GM12873 (cell line): ENCODE data around the gene ROBO4.

ENCODE experiments used
- TF ChIP-seq, protein P1 (sequence below): IDR thresholded peaks from 2 replicates; pipeline ENCODE4 v1.5.1; 2012; ENCODE audit warnings: low read depth, mild to moderate bottlenecking, moderate library complexity, low read length, control low read depth; ENCODE audit not compliant: insufficient read depth; ENCODE audit errors: missing control alignments

Gene ROBO4

GRCh38 chr11:124886476-124886875 lies 11.2 kb downstream of the ROBO4 start:
- TF ChIP-seq, protein P1, sequence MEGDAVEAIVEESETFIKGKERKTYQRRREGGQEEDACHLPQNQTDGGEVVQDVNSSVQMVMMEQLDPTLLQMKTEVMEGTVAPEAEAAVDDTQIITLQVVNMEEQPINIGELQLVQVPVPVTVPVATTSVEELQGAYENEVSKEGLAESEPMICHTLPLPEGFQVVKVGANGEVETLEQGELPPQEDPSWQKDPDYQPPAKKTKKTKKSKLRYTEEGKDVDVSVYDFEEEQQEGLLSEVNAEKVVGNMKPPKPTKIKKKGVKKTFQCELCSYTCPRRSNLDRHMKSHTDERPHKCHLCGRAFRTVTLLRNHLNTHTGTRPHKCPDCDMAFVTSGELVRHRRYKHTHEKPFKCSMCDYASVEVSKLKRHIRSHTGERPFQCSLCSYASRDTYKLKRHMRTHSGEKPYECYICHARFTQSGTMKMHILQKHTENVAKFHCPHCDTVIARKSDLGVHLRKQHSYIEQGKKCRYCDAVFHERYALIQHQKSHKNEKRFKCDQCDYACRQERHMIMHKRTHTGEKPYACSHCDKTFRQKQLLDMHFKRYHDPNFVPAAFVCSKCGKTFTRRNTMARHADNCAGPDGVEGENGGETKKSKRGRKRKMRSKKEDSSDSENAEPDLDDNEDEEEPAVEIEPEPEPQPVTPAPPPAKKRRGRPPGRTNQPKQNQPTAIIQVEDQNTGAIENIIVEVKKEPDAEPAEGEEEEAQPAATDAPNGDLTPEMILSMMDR = no peak

- TF ChIP-seq, protein P1 = no peak
Observed at GRCh38 chr11:124884869-124885479, 12.7 kb downstream of the ROBO4 start.

GRCh38 chr11:124884340-124884739 lies 13.3 kb downstream of the ROBO4 start:
- TF ChIP-seq, protein P1 = no peak

DNA sequence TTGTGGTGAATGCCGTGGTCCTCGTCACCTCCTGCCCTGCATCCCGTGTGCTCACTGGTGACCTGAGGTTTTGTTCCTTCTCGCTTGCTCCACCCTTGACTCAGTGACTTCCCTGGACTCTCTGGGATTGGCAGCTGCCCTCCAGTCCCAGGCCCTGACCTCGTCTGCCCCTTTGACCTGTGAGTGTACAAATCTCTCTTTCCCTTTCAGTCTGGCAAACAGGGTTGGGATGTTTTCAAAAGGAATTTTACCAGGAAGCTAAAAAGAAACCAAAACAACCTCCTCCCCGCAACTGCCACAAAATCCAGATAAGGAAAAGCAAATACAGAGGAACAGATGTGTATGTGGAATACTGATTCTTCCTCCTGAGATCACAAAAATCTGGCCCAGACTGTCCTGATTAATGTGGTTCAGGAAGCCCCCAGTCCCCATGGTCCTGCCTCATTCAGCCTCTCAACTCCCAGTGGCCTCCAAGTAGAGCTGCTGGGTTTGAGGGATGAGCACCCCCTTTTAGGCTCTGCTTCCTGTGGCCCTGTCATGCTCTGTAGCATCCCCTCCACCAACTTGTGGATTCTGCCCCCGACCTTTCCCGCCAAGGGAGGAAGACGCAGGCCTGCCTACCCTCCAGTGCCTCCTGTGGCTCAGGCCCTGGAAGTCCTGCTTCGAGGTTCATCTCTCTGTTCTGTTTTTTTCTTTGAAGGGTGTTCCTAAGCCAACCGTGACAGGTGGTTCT lies 15.2 kb downstream of the ROBO4 start:
- TF ChIP-seq, protein P1 = no peak

DNA sequence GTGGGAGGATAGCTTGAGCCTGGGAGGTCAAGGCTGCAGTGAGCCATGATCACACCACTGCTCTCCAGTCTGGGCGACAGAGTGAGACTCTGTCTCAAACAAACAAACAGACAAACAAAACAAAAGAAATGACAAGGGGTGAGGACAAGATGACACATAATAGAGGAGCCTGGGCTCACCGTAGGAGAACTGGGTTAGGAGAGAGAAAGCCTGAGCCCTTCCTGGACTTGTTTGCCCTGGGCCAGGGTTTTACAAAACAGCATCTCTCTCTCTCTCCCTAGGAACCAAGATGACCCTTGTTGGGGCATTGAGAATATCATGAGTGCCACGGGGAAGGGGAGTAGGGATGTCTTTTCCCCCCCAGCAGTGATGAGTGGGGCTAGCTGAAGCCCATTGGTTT lies 16.7 kb downstream of the ROBO4 start:
- TF ChIP-seq, protein P1 = no peak

DNA sequence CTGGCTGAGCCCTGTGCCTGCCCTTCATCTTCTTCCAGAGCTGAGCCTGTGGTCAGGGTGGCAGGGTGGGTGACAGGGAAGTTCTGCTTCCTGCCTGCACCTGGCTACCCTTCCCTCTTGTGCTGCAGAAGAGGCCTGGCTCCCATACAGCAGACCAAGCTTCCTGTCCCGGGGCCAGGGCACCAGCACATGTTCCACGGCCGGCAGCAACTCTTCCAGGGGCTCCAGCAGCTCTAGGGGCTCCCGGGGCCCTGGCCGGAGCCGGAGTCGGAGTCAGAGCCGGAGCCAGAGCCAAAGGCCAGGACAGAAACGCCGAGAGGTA lies 17.4 kb downstream of the ROBO4 start:
- TF ChIP-seq, protein P1 = no peak

DNA sequence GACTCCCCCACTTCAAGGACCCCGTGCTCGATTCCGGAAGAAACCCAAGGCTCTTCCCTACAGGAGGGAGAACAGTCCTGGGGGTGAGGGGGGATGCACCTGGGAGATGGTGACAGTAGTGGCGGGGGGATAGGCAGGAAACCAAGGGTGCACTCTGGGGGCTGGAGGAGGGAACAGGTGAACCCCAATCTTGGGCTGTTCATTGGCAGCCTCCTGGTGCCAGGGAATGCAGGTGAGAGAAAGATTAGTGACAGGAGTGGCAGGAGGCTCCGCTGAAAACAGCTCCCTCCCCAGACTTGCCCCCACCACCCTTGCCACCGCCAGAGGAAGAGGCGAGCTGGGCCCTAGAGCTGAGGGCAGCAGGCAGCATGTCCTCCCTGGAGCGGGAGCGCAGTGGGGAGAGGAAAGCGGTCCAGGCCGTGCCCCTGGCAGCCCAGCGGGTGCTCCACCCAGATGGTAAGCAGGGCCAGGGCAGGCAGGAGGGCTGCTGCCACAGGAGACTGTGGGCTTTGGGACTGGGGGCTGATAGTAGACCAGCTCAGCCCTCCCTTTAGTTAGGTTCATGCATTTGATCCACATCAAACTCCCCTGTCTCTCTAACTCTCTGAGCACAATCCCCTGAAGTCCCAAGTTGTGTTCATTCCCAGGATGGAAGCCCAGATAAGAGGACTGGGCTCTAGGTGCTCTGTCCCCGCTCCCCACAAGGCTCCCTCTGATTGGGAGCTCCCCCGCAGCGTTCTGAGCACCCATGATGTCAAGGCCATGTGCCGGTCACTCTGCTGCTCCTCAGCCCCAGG lies 18.0 kb downstream of the ROBO4 start:
- TF ChIP-seq, protein P1 = no peak
